Muscle of leg (tissue), 16 donors: ENCODE results near the gene THBD. TPM values are rescaled to one million over a fixed set of nuclear protein-coding genes. Genes with fewer than 3 reads are reported as not detected.

Experiments
- DNase-seq: peaks from one replicate; pipeline ENCODE4 v3.0.0; 2013
- H3K27ac ChIP-seq: one replicate; pipeline ENCODE4 v1.5.1; 2013; ENCODE audit warnings: mild to moderate bottlenecking, low read length, control low read depth
- H3K27me3 ChIP-seq: one replicate; pipeline ENCODE4 v1.6.1; 2013; ENCODE audit warnings: low read length; ENCODE audit not compliant: control insufficient read depth, insufficient read depth
- H3K36me3 ChIP-seq: one replicate; pipeline ENCODE4 v1.6.1; 2013; ENCODE audit warnings: low read length; ENCODE audit not compliant: control insufficient read depth, insufficient read depth
- H3K4me1 ChIP-seq: one replicate; pipeline ENCODE4 v1.6.1; 2013; ENCODE audit warnings: low read length; ENCODE audit not compliant: control insufficient read depth, insufficient read depth
- H3K4me3 ChIP-seq: one replicate; pipeline ENCODE4 v1.5.1; 2013; ENCODE audit warnings: low read length, control low read depth
- H3K9me3 ChIP-seq: replicated peaks from 2 replicates; pipeline ENCODE4 v1.6.1; 2013; ENCODE audit warnings: low read depth, low read length; ENCODE audit not compliant: control insufficient read depth
- WGBS: methylation state at CpG from one replicate; pipeline ENCODE4 v1.1.5; 2013; ENCODE audit warnings: missing lambda C conversion rate; ENCODE audit not compliant: insufficient coverage; 5-methylcytosine and 5-hydroxymethylcytosine counted together
- long read RNA-seq, 11 donors: transcript quantifications; one replicate each; lab custom pipeline, GENCODE V29; 2026
- polyA plus RNA-seq, 8 donors: library from polyadenylated mRNA; unstranded; fragments of 120-200 nt; gene quantifications; one replicate each; pipeline versions ENCODE4 v1.2.1 to v1.2.3, GENCODE V29; 2013; ENCODE audit warnings: inconsistent platforms in 1 of 8, low replicate concordance in 1 of 8; ENCODE audit not compliant: insufficient read length in 8 of 8, insufficient read depth in 1 of 8
- total RNA-seq: library from RNA; stranded (reverse); fragments of 120-200 nt; gene quantifications from one replicate; pipeline ENCODE4 v1.2.4, GENCODE V29; 2013

The THBD gene, protein sequence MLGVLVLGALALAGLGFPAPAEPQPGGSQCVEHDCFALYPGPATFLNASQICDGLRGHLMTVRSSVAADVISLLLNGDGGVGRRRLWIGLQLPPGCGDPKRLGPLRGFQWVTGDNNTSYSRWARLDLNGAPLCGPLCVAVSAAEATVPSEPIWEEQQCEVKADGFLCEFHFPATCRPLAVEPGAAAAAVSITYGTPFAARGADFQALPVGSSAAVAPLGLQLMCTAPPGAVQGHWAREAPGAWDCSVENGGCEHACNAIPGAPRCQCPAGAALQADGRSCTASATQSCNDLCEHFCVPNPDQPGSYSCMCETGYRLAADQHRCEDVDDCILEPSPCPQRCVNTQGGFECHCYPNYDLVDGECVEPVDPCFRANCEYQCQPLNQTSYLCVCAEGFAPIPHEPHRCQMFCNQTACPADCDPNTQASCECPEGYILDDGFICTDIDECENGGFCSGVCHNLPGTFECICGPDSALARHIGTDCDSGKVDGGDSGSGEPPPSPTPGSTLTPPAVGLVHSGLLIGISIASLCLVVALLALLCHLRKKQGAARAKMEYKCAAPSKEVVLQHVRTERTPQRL
- total RNA-seq (5.1 TPM), polyA plus RNA-seq (10 to 100 TPM in 1 of 8 donors, 1 to 10 TPM in 7; 6.5 to 13.6 (median 8.1) TPM)
- long read RNA-seq, donor 1, full-length matches to known transcripts = 4 of 4 reads
- long read RNA-seq, donor 1, partial matches to known transcripts = 0 of 4 reads
- long read RNA-seq, donor 1, other reads (novel, unspliced or antisense) = 0 of 4 reads
- long read RNA-seq, donor 2, full-length matches to known transcripts = 5 of 5 reads
- long read RNA-seq, donor 2, partial matches to known transcripts = 0 of 5 reads
- long read RNA-seq, donor 2, other reads (novel, unspliced or antisense) = 0 of 5 reads
- long read RNA-seq, donor 3, full-length matches to known transcripts = 7 of 7 reads
- long read RNA-seq, donor 3, partial matches to known transcripts = 0 of 7 reads
- long read RNA-seq, donor 3, other reads (novel, unspliced or antisense) = 0 of 7 reads
- long read RNA-seq, donor 4, full-length matches to known transcripts = 12 of 12 reads
- long read RNA-seq, donor 4, partial matches to known transcripts = 0 of 12 reads
- long read RNA-seq, donor 4, other reads (novel, unspliced or antisense) = 0 of 12 reads
- long read RNA-seq, donor 5, full-length matches to known transcripts = 21 of 21 reads
- long read RNA-seq, donor 5, partial matches to known transcripts = 0 of 21 reads
- long read RNA-seq, donor 5, other reads (novel, unspliced or antisense) = 0 of 21 reads
- long read RNA-seq, donor 6, full-length matches to known transcripts = 10 of 10 reads
- long read RNA-seq, donor 6, partial matches to known transcripts = 0 of 10 reads
- long read RNA-seq, donor 6, other reads (novel, unspliced or antisense) = 0 of 10 reads
- long read RNA-seq, donor 7, full-length matches to known transcripts = 4 of 4 reads
- long read RNA-seq, donor 7, partial matches to known transcripts = 0 of 4 reads
- long read RNA-seq, donor 7, other reads (novel, unspliced or antisense) = 0 of 4 reads
- long read RNA-seq, donor 8, full-length matches to known transcripts = 8 of 8 reads
- long read RNA-seq, donor 8, partial matches to known transcripts = 0 of 8 reads
- long read RNA-seq, donor 8, other reads (novel, unspliced or antisense) = 0 of 8 reads
- long read RNA-seq, donor 9, full-length matches to known transcripts = 14 of 14 reads
- long read RNA-seq, donor 9, partial matches to known transcripts = 0 of 14 reads
- long read RNA-seq, donor 9, other reads (novel, unspliced or antisense) = 0 of 14 reads
- long read RNA-seq, donor 10, full-length matches to known transcripts = 15 of 15 reads
- long read RNA-seq, donor 10, partial matches to known transcripts = 0 of 15 reads
- long read RNA-seq, donor 10, other reads (novel, unspliced or antisense) = 0 of 15 reads
- long read RNA-seq, donor 11, full-length matches to known transcripts = 8 of 8 reads
- long read RNA-seq, donor 11, partial matches to known transcripts = 0 of 8 reads
- long read RNA-seq, donor 11, other reads (novel, unspliced or antisense) = 0 of 8 reads

DNA sequence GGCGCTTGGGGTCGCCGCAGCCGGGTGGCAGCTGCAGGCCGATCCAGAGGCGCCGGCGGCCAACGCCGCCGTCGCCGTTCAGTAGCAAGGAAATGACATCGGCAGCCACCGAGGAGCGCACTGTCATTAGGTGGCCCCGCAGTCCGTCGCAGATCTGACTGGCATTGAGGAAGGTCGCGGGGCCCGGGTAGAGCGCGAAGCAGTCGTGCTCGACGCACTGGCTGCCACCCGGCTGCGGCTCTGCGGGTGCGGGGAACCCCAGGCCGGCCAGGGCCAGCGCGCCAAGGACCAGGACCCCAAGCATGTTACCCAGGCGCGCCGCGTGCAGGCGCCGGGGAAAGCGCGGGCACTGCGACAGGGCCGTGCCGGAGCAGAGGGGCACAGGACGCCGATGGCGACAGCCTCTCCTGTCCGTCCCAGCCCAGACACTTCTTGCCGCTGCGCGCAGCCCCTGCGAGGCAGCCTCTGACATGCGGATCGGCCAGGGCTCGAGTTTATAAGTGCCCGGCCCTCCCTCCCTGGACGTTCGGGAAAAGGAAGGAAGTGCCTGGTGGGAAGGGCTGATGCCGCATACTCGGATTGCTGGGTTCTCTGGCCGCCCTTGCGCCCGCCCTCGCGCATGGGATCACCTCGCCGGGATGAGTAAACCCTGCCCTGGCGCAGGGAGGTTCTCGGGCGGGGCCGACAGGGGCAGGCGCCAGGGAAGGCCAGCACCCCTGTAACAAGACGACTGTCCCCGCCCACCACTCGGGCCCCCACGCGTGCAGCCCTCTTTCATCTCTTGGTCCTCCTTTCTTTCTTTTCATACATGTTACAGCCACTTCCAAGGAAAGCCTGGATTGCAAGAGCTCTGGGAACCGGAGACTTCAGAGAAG lies at the start of gene THBD:
TSS of gene THBD (minus strand) at position 472 of the 875 bp plus-strand sequence. CDS start at position 304, 168 bp downstream.
- H3K4me1 ChIP-seq = peaks cover 51% of the 10 kb centered on the region
- H3K27ac ChIP-seq = peak within 1 kb of the TSS; percentile 69
- DNase-seq = peak; percentile 75
- no peaks in the 10 kb centered on the region for H3K36me3 ChIP-seq
- under 1% methylated on average over 73 of the region's 79 CpGs for WGBS
- H3K9me3 ChIP-seq = no peaks in the 10 kb centered on the region
- H3K4me3 ChIP-seq = peak within 1 kb of the TSS; percentile 51
- peaks cover 50% of the 10 kb centered on the region for H3K27me3 ChIP-seq

DNA sequence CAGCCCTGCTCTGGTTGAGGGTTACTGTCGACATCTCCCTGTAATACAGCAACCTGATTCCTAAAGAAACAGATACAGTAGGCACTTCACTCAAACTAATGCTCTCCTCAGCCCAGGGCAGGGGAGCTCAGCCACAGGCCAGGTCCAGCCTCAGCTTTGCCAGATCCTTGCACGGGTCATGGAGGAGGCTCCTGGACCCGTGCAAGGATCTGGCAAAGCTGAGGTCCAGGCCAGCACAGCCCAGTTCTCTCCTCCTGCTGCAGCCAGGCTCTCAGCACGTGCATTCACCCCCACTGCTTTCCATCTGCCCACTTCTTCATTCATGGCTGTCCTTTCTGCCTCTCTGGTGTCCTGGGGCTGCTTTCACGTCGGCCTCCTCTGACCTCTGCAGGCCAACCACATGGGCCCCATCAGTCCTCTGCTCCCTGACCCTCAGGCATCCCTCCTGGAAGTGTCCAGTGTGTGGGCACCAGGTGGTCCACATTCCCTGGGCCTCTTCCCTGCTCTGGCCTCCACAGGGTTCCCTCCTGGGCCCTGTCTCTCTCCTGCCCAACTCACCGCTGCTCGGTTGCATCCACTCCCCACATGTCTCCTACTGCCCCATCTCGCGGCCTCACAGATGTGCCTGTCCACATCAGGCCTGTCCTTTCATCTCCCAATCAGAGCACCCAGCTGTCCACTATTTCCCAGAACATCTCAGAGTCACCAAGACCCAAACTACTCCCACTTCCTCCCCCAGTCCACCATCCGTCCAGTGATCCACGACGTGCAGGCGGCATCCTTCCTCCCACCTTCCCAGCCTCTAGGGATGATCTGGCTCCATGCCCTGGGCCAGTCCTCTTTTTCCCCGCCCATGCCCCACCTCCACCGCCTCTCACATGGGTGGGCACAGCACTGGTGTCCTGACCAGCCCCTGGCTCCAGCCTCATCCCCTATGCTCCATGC lies 48.4 kb upstream of the THBD start:
- H3K4me1 ChIP-seq = peaks cover 11% of the 10 kb centered on the region
- H3K9me3 ChIP-seq = no peaks in the 10 kb centered on the region
- DNase-seq = no peak
- 59% methylated on average over 14 of the region's 16 CpGs for WGBS
- H3K4me3 ChIP-seq = no peak overlapping the region
- H3K27ac ChIP-seq = no peak overlapping the region
- peaks cover 2% of the 10 kb centered on the region for H3K27me3 ChIP-seq
- no peaks in the 10 kb centered on the region for H3K36me3 ChIP-seq

DNA sequence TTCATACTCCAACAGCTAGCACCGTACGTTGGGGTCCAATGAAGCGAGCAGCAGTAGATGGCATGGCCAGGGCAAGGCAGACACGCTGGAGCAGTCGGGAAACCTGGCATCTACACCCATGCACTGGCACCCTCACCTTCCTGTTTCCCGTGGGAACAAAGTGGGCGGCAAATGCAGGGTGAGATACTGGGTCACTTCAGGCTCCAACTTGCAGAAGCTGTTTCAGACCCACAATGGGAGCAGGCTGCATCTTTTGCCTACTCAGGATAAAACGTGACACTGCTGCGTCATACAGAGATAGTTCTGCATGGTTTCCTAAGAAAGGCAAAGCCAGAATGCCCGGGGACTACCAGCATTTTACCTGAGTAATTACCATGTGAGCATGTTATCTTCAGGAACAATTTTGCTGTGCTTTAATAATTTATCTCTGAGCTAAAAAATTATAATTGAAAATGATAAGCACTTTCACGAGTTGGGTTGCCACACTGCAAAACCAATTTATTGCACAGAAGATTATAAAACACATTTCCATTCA lies 47.6 kb upstream of the THBD start:
- H3K4me1 ChIP-seq = peaks cover 9% of the 10 kb centered on the region
- WGBS = 88% methylated on average over 9 of the region's 11 CpGs
- H3K36me3 ChIP-seq = no peaks in the 10 kb centered on the region
- H3K27ac ChIP-seq = no peak overlapping the region
- no peaks in the 10 kb centered on the region for H3K9me3 ChIP-seq
- H3K4me3 ChIP-seq = no peak overlapping the region
- H3K27me3 ChIP-seq = peaks cover 2% of the 10 kb centered on the region
- DNase-seq = no peak

DNA sequence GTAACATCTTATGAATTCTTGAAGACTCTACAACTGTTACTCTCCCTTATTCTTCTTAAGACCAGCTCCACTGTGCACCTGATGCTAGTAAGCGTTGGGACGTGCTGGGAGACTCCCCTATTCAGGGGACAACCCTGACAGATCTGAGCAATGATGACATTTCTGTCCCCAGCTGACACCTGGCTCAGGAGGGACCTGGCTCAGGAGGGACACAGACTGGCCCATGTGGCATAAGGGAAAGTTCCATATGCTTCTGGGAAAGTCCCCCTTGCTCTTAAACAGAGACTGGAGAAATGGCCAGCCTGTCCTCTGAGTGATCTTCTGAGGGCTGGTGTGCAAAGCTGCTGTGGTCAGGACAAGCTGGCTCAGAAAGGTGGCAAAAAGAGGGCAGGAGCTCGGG lies 46.6 kb upstream of the THBD start:
- H3K9me3 ChIP-seq = no peaks in the 10 kb centered on the region
- H3K4me1 ChIP-seq = peaks cover 13% of the 10 kb centered on the region
- H3K4me3 ChIP-seq = no peak overlapping the region
- H3K27me3 ChIP-seq = peaks cover 2% of the 10 kb centered on the region
- H3K36me3 ChIP-seq = no peaks in the 10 kb centered on the region
- no peak for DNase-seq
- H3K27ac ChIP-seq = no peak overlapping the region
- WGBS = 93% methylated on average over 2 of the region's 3 CpGs

DNA sequence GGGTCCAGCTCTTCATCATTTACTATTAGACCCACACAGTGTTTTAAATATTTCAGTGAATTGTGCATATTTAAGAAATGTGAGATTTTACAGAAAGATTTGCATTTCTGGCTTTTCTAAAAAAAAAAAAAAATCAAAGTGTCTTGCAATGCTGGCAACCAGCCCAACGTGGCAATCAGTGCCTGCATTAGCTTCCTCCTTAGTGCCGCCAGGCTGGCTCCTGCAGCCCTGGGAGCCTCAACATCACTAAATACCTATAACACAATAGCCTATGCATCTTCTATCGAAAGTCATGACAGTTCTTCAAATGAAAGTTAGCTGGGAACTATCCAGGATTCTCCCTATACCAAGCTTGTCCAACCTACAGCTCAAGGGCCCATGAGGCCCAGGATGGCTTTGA lies 46.0 kb upstream of the THBD start:
- WGBS = 81% methylated on average over 2 of the region's 3 CpGs
- H3K27me3 ChIP-seq = peaks cover 2% of the 10 kb centered on the region
- DNase-seq = no peak
- H3K9me3 ChIP-seq = no peaks in the 10 kb centered on the region
- H3K36me3 ChIP-seq = no peaks in the 10 kb centered on the region
- peaks cover 12% of the 10 kb centered on the region for H3K4me1 ChIP-seq
- no peak overlapping the region for H3K27ac ChIP-seq
- no peak overlapping the region for H3K4me3 ChIP-seq

DNA sequence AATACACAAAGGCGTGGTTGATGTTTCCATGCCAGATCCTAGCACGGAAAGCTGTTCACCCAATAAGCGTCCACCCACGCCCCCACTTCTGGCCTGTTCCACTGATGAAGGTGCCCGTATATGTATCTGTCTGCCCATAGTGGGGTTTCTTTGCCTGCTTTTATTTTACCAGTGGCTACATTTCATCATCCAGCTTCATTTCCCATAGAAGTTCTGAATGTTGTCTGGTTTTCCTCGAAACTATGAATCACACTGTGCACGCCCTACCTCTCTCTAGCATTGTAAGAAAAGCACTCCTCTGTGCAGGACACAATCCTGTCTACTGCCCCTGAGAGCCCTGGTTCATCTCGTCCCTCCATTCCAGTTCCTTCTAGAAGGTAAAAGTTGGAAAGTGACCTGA lies 45.5 kb upstream of the THBD start:
- 100% methylated on average over 1 of the region's 8 CpGs for WGBS
- peaks cover 6% of the 10 kb centered on the region for H3K4me1 ChIP-seq

DNA sequence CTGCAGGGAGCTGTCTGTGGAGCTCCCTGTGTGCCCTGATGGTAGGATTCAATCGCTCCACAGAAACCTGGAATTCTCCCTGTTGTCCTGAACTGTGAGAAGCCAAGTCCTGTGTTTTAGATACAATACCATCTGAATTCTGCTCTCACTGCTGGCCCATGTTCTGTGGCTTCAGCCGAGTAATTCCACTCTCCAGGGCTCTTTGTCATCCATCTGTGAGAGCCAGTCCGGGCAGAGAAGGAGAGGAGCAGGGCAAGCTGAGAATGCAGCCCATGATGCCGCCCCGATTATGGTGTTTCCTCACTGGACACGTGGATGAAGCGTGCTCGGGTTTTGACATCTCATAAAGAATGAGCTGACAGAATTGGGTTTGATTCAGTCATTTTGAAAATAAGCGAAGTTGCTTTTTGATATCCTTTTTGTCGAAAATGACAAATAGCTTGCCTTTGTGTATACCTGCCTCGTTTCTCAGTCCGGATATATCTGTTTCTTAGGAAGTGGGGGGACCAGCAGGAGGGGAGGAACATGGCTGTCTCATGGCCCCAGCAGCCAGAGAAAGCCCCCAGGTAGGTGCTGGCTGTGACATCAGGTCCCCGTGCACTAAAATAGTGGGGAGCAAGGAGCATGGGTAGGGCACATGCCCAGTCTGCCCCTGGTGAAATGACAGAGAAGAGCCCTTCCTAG lies 44.9 kb upstream of the THBD start:
- Histone ChIP-seq H3K36me3 (no peaks in the 10 kb centered on the region), H3K4me1 (peaks cover 5% of the 10 kb centered on the region), H3K27ac (no peak overlapping the region), H3K4me3 (no peak overlapping the region), H3K27me3 (peaks cover 2% of the 10 kb centered on the region), H3K9me3 (no peaks in the 10 kb centered on the region)
- WGBS = 87% methylated on average over 10 of the region's 13 CpGs
- no peak for DNase-seq

More for the DNA sequence above, 45.5 kb upstream of the THBD start:
- Histone ChIP-seq H3K4me3 (no peak overlapping the region), H3K36me3 (no peaks in the 10 kb centered on the region), H3K27ac (no peak overlapping the region), H3K9me3 (no peaks in the 10 kb centered on the region), H3K27me3 (peaks cover 2% of the 10 kb centered on the region)
- DNase-seq = no peak
